Stimulated activated CD8-positive, alpha-beta memory T cell treated with anti-CD3 and anti-CD28 coated beads, Interleukin-15, amount 100 ng/mL, for 1 hour (primary cell): ENCODE measurements around the gene CSMD2.

Experiments
- DNase-seq: peaks from one replicate; pipeline ENCODE4 v3.0.0-alpha.2; 2020; ENCODE audit warnings: low read depth

The CSMD2 gene

GRCh38 chr1:34155860-34156259, 9.2 kb downstream of the CSMD2 start:
- DNase-seq, result no peak

- no peak for DNase-seq
Measured at GRCh38 chr1:34153246-34153645, 11.8 kb downstream of the CSMD2 start.

- DNase-seq, result no peak
Measured at GRCh38 chr1:34149501-34149900, 15.5 kb downstream of the CSMD2 start.

- DNase-seq, result no peak
Measured at GRCh38 chr1:34147301-34147700, 17.7 kb downstream of the CSMD2 start.

- DNase-seq, result no peak
Measured at GRCh38 chr1:34144766-34145165, 20.3 kb downstream of the CSMD2 start.

GRCh38 chr1:34143975-34144374, 21.1 kb downstream of the CSMD2 start:
- DNase-seq, result no peak

- no peak for DNase-seq
Measured at GRCh38 chr1:34140011-34140676, 24.9 kb downstream of the CSMD2 start.

- DNase-seq, result no peak
Measured at GRCh38 chr1:34137411-34137810, 27.6 kb downstream of the CSMD2 start.

GRCh38 chr1:34132161-34132420, 32.9 kb downstream of the CSMD2 start:
- no peak for DNase-seq

GRCh38 chr1:34131396-34132160, 33.5 kb downstream of the CSMD2 start:
- DNase-seq, result no peak

GRCh38 chr1:34130306-34130705, 34.7 kb downstream of the CSMD2 start:
- no peak for DNase-seq

GRCh38 chr1:34129630-34130029, 35.4 kb downstream of the CSMD2 start:
- DNase-seq, result no peak

- no peak for DNase-seq
Measured at GRCh38 chr1:34128186-34128889, 36.7 kb downstream of the CSMD2 start.

- no peak for DNase-seq
Measured at GRCh38 chr1:34127006-34128000, 37.7 kb downstream of the CSMD2 start.

GRCh38 chr1:34126486-34126885, 38.5 kb downstream of the CSMD2 start:
- no peak for DNase-seq

GRCh38 chr1:34125721-34126380, 39.2 kb downstream of the CSMD2 start:
- DNase-seq, result no peak

- DNase-seq, result no peak
Measured at GRCh38 chr1:34122080-34122932, 42.7 kb downstream of the CSMD2 start.

GRCh38 chr1:34115233-34115632, 49.8 kb downstream of the CSMD2 start:
- no peak for DNase-seq

GRCh38 chr1:34113887-34114286, 51.1 kb downstream of the CSMD2 start:
- no peak for DNase-seq

- no peak for DNase-seq
Measured at GRCh38 chr1:34113362-34113761, 51.7 kb downstream of the CSMD2 start.

GRCh38 chr1:34108711-34109110, 56.3 kb downstream of the CSMD2 start:
- DNase-seq, result no peak
